DOHH2 (cell line): ENCODE measurements around the gene METAP1D.

Source experiments
- CTCF ChIP-seq: fragments of 200-600 bp; sonication (generic); IDR thresholded peaks from one replicate; pipeline ENCODE4 v1.5.1; 2014; ENCODE audit warnings: antibody characterized with exemption, mild to moderate bottlenecking, low read depth, low read length; ENCODE audit not compliant: poor library complexity, severe bottlenecking
- EZH2phosphoT487 ChIP-seq: fragments of 200-600 bp; sonication (generic); IDR thresholded peaks from 2 replicates; pipeline ENCODE4 v1.6.1; 2017; ENCODE audit warnings: borderline replicate concordance, mild to moderate bottlenecking, antibody characterized with exemption, low read length, moderate library complexity, mixed read lengths

- TF ChIP-seq CTCF (no peak), EZH2phosphoT487 (peak; percentile 10; the same call in 1 of the 2 replicates)
These were observed 84.1 kb downstream of the METAP1D start for GRCh38 chr2:172083628-172084394.
